ENCODE data around the gene CREB3L2.

DNA sequence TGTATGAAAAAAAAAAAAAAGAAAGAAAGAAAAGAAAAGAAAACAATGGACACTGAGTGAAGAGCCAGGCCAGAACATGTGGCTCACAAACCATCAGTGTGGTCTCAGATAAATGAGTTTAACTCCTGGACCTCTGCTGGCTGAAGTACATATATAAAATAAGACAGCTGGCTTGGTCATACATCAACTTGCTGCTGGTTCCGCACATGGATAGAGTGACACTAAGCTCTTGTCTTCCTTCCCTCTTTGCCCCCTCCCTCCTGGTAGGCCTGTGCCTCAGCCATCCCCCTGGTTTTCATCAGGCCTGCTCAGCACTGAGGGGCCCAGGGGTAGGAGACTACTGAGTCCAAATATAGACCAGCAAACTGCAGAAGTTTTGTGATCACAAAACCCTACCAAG is 97.1 kb downstream of the CREB3L2 start:
- TF ChIP-seq, protein P1, sequence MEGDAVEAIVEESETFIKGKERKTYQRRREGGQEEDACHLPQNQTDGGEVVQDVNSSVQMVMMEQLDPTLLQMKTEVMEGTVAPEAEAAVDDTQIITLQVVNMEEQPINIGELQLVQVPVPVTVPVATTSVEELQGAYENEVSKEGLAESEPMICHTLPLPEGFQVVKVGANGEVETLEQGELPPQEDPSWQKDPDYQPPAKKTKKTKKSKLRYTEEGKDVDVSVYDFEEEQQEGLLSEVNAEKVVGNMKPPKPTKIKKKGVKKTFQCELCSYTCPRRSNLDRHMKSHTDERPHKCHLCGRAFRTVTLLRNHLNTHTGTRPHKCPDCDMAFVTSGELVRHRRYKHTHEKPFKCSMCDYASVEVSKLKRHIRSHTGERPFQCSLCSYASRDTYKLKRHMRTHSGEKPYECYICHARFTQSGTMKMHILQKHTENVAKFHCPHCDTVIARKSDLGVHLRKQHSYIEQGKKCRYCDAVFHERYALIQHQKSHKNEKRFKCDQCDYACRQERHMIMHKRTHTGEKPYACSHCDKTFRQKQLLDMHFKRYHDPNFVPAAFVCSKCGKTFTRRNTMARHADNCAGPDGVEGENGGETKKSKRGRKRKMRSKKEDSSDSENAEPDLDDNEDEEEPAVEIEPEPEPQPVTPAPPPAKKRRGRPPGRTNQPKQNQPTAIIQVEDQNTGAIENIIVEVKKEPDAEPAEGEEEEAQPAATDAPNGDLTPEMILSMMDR (IDR thresholded peaks at IDR 0.05; ENCODE audit: poor library complexity): no peak
- TF ChIP-seq EZH2 (IDR thresholded peaks at IDR 0.05; ENCODE audit: borderline replicate concordance): no peak

Data from hepatocyte (in vitro differentiated cells).